ENCODE results near the gene FAM168A.
A peak's percentile ranks its signal among the peaks of the same experiment; 100 is the strongest.
"Not testable (repeated sequence)": the region's sequence is repeated elsewhere in the genome, so short reads cannot be mapped to it uniquely, and the experiment has no call there.

FAM168A gene

GRCh38 chr11:73592640-73593039, 5.3 kb downstream of the FAM168A start:
- no peak for DNase-seq

- DNase-seq, result no peak
These were observed 6.2 kb downstream of the FAM168A start for GRCh38 chr11:73591743-73592142.

GRCh38 chr11:73590991-73591390, 6.9 kb downstream of the FAM168A start:
- no peak for DNase-seq

GRCh38 chr11:73586791-73587190, 11.1 kb downstream of the FAM168A start:
- no peak for DNase-seq

GRCh38 chr11:73585834-73586575, 11.9 kb downstream of the FAM168A start:
- DNase-seq, result peak; percentile 73

GRCh38 chr11:73584831-73585230, 13.1 kb downstream of the FAM168A start:
- no peak for DNase-seq

GRCh38 chr11:73582653-73583052, 15.3 kb downstream of the FAM168A start:
- no peak for DNase-seq

GRCh38 chr11:73580749-73581148, 17.2 kb downstream of the FAM168A start:
- DNase-seq, result not testable (repeated sequence)

GRCh38 chr11:73579641-73580434, 18.1 kb downstream of the FAM168A start:
- DNase-seq, result no peak

- DNase-seq, result no peak
These were observed 19.2 kb downstream of the FAM168A start for GRCh38 chr11:73578592-73579185.

- DNase-seq, result peak; percentile 70
These were observed 20.4 kb downstream of the FAM168A start for GRCh38 chr11:73577496-73577917.

- no peak for DNase-seq
These were observed 21.7 kb downstream of the FAM168A start for GRCh38 chr11:73576185-73576614.

- not testable (repeated sequence) for DNase-seq
These were observed 25.9 kb downstream of the FAM168A start for GRCh38 chr11:73571982-73572381.

GRCh38 chr11:73570415-73571114, 27.3 kb downstream of the FAM168A start:
- DNase-seq, result peak; percentile 29

GRCh38 chr11:73566977-73567755, 30.7 kb downstream of the FAM168A start:
- no peak for DNase-seq

GRCh38 chr11:73566422-73566821, 31.5 kb downstream of the FAM168A start:
- DNase-seq, result peak; percentile 5

GRCh38 chr11:73565804-73566203, 32.1 kb downstream of the FAM168A start:
- no peak for DNase-seq

GRCh38 chr11:73564903-73565302, 33.0 kb downstream of the FAM168A start:
- DNase-seq, result no peak

GRCh38 chr11:73563539-73564200, 34.2 kb downstream of the FAM168A start:
- no peak for DNase-seq

- no peak for DNase-seq
These were observed 38.2 kb downstream of the FAM168A start for GRCh38 chr11:73559743-73560142.

GRCh38 chr11:73556966-73557365, 40.9 kb downstream of the FAM168A start:
- no peak for DNase-seq

GRCh38 chr11:73555615-73556014, 42.3 kb downstream of the FAM168A start:
- DNase-seq, result no peak
